ENCODE measurements around the gene ASAH2B. TPM values are rescaled to one million over a fixed set of nuclear protein-coding genes. Genes with fewer than 3 reads are reported as not detected.

ASAH2B gene
- total and polyA plus RNA-seq, 2 of the 4 experiments (the other 2 are of a cell fraction) = 3.7 to 5.0 TPM

DNA sequence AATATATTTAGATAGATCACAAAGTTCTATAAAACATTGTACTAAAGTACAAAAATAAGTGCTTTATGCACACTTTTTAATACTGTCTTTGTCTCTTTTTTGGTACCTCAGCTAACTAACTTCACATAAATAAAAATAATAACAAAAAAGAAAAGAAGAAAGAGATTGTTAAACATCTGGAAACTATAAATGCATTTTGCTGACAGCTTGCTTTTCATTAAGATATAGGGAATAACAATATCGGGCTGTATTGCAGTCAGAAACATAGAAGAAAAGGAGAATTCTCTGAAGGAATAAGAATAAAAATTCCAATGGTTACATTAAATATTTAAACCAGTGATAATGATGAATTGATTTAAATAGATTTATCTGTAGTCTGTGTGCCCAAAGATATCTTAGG, 59.9 kb downstream of the ASAH2B start:
- CTCF ChIA-PET = interaction anchor here (0.5 kb wide), 1 partner anchor 248 kb away, joined by 4 read pairs; no protein-coding TSS in a partner anchor

More for the DNA sequence above, 59.9 kb downstream of the ASAH2B start:
- H2AK9ac ChIP-seq (replicated peaks; ENCODE audit: low read depth, low read length, poor library complexity) = no peak overlapping the region
- H3K36me3 ChIP-seq (ENCODE audit: control insufficient read depth, insufficient read depth, low read length) = no peaks in the 10 kb centered on the region
- dilution Hi-C loops (cut with HindIII; ENCODE audit: low sequenced_read_pairs, unreplicated experiment) = no loop called here
- H4K8ac ChIP-seq (ENCODE audit: low read depth in 2 of 2, low read length in 2 of 2) = no peak overlapping the region
- no peak overlapping the region for H3K14ac ChIP-seq (replicated peaks; ENCODE audit: low read depth, low read length)
- no TSS peak for BruUV-seq (replicated peaks)
- ATAC-seq (ENCODE audit: low read depth) = no peak
- no peak overlapping the region for H3K4me2 ChIP-seq (ENCODE audit: low read depth, low read length)
- POLR2A ChIA-PET (ENCODE audit: unreplicated experiment) = no interaction called here
- H3K9ac ChIP-seq (ENCODE audit: low read depth, low read length) = no peak overlapping the region
- no peak overlapping the region for H3K4ac ChIP-seq (ENCODE audit: low read depth, low read length)
- no peak for DNase-seq
- no peak overlapping the region for H3K27ac ChIP-seq (ENCODE audit: insufficient read depth, low read length)
- H2BK5ac ChIP-seq (ENCODE audit: low read depth, low read length, poor library complexity, severe bottlenecking) = no peak overlapping the region
- no peak overlapping the region for H3K4me3 ChIP-seq (ENCODE audit: insufficient read depth, low read depth, low read length)
- no peak overlapping the region for H3K18ac ChIP-seq (ENCODE audit: low read depth, low read length)
- H3K23ac ChIP-seq (ENCODE audit: low read depth, low read length) = no peak overlapping the region
- H3K4me1 ChIP-seq (ENCODE audit: control insufficient read depth, insufficient read depth, low read length) = no peaks in the 10 kb centered on the region
- H4K5ac ChIP-seq (ENCODE audit: low read depth, low read length) = no peak overlapping the region
- no peak overlapping the region for H2BK20ac ChIP-seq (ENCODE audit: low read depth, low read length)
- in situ Hi-C loops (cut with MboI; ENCODE audit: low sequenced_read_pairs) = no loop called here
- no CpG with 5 or more reads among the region's 1 CpG for WGBS, 2 experiments (ENCODE audit: extremely low coverage in 2 of 2, insufficient read length in 1 of 2)
- H4K20me1 ChIP-seq (ENCODE audit: insufficient read depth, low read length) = no peaks in the 10 kb centered on the region
- TF ChIP-seq MAZ (IDR thresholded peaks at IDR 0.05; ENCODE audit: borderline replicate concordance, low read depth, low read length) = no peak
- TF ChIP-seq SMC3 (IDR thresholded peaks at IDR 0.05; ENCODE audit: low read depth, low read length) = no peak
- no peak for TF ChIP-seq RFX5 (IDR thresholded peaks at IDR 0.05; ENCODE audit: low read depth, low read length)
- no peak for TF ChIP-seq BHLHE40 (IDR thresholded peaks at IDR 0.05; ENCODE audit: low read depth, low read length)
- TF ChIP-seq, protein P1, sequence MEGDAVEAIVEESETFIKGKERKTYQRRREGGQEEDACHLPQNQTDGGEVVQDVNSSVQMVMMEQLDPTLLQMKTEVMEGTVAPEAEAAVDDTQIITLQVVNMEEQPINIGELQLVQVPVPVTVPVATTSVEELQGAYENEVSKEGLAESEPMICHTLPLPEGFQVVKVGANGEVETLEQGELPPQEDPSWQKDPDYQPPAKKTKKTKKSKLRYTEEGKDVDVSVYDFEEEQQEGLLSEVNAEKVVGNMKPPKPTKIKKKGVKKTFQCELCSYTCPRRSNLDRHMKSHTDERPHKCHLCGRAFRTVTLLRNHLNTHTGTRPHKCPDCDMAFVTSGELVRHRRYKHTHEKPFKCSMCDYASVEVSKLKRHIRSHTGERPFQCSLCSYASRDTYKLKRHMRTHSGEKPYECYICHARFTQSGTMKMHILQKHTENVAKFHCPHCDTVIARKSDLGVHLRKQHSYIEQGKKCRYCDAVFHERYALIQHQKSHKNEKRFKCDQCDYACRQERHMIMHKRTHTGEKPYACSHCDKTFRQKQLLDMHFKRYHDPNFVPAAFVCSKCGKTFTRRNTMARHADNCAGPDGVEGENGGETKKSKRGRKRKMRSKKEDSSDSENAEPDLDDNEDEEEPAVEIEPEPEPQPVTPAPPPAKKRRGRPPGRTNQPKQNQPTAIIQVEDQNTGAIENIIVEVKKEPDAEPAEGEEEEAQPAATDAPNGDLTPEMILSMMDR (conservative IDR thresholded peaks at IDR 0.05; ENCODE audit: low read depth, low read length) = no peak
- TF ChIP-seq, protein P2, sequence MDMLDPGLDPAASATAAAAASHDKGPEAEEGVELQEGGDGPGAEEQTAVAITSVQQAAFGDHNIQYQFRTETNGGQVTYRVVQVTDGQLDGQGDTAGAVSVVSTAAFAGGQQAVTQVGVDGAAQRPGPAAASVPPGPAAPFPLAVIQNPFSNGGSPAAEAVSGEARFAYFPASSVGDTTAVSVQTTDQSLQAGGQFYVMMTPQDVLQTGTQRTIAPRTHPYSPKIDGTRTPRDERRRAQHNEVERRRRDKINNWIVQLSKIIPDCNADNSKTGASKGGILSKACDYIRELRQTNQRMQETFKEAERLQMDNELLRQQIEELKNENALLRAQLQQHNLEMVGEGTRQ (IDR thresholded peaks at IDR 0.05; ENCODE audit: low read depth, low read length) = no peak
- TF ChIP-seq MXI1 (IDR thresholded peaks at IDR 0.05; ENCODE audit: borderline replicate concordance, low read depth, low read length) = no peak
- TF ChIP-seq MAFK (IDR thresholded peaks at IDR 0.05; ENCODE audit: low read depth, low read length) = no peak
- TF ChIP-seq, protein P3, sequence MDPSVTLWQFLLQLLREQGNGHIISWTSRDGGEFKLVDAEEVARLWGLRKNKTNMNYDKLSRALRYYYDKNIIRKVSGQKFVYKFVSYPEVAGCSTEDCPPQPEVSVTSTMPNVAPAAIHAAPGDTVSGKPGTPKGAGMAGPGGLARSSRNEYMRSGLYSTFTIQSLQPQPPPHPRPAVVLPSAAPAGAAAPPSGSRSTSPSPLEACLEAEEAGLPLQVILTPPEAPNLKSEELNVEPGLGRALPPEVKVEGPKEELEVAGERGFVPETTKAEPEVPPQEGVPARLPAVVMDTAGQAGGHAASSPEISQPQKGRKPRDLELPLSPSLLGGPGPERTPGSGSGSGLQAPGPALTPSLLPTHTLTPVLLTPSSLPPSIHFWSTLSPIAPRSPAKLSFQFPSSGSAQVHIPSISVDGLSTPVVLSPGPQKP (IDR thresholded peaks at IDR 0.05; ENCODE audit: borderline replicate concordance, low read depth, low read length) = no peak
- no peak for TF ChIP-seq NFE2L2 (IDR thresholded peaks at IDR 0.05; ENCODE audit: low read depth, low read length)
- TF ChIP-seq POLR2A (IDR thresholded peaks at IDR 0.05; ENCODE audit: low read depth, low read length) = no peak
- TF ChIP-seq FOS (IDR thresholded peaks at IDR 0.05; ENCODE audit: low read depth, low read length) = no peak
- no peak for TF ChIP-seq CEBPB (IDR thresholded peaks at IDR 0.05; ENCODE audit: low read depth, low read length)
- TF ChIP-seq CHD1 (IDR thresholded peaks at IDR 0.05; ENCODE audit: low read depth, low read length) = no peak
- no peak for TF ChIP-seq RAD21 (IDR thresholded peaks at IDR 0.05; ENCODE audit: low read length)
- H3K79me1 ChIP-seq (ENCODE audit: low read depth in 1 of 2, low read length in 2 of 2) = no peaks in the 10 kb centered on the region
- no peaks in the 10 kb centered on the region for H3K9me3 ChIP-seq (ENCODE audit: control insufficient read depth, insufficient read depth, low read length)
- H3K9me1 ChIP-seq (ENCODE audit: insufficient read depth, low read length) = no peaks in the 10 kb centered on the region
- H2AFZ ChIP-seq (replicated peaks; ENCODE audit: low read length, poor library complexity) = no peak overlapping the region
- intact Hi-C loops (cut with micrococcal nuclease) = no loop called here
- no peak overlapping the region for H3K56ac ChIP-seq (ENCODE audit: extremely low read depth, insufficient read depth, low read length)
- no peak overlapping the region for H2BK15ac ChIP-seq (ENCODE audit: low read depth, low read length)
- no peak overlapping the region for H2BK120ac ChIP-seq (ENCODE audit: low read depth, low read length)
- H2AK5ac ChIP-seq (ENCODE audit: low read depth, low read length) = no peak overlapping the region
- H3K27me3 ChIP-seq (ENCODE audit: control insufficient read depth, insufficient read depth, low read length) = peaks cover 7% of the 10 kb centered on the region
- H4K91ac ChIP-seq (ENCODE audit: insufficient read depth, low read depth, low read length) = no peak overlapping the region

Data from IMR-90 (cell line).